B cell (primary cell): ENCODE measurements around the gene DCDC2B. TPM values are rescaled to one million over a fixed set of nuclear protein-coding genes. Genes with fewer than 3 reads are reported as not detected.

Source experiments
- ATAC-seq: fragments of 200-7000 bp; cut with Tn5 transposase; one replicate; pipeline ENCODE4 v1.10.0; 2021; ENCODE audit warnings: low read depth, mild to moderate bottlenecking, moderate number of reproducible peaks, moderate library complexity
- CTCF ChIA-PET: fragments of 350-600 bp; sonication (Branson Sonifier 250); formaldehyde crosslinking; loops from one replicate; lab custom pipeline; 2021; ENCODE audit warnings: antibody characterized with exemption, inconsistent platforms; lab: Charles Lee
- POLR2A ChIA-PET: fragments of 350-600 bp; sonication (Branson Sonifier 250); formaldehyde crosslinking; loops from one replicate; lab custom pipeline; 2021; ENCODE audit warnings: antibody characterized with exemption; lab: Charles Lee
- DNase-seq: peaks from one replicate; pipeline ENCODE4 v3.0.0; 2013
- H2AFZ ChIP-seq: 2 replicates; pipeline ENCODE4 v1.6.1; 2012; ENCODE audit warnings: mild to moderate bottlenecking, low read depth, low read length; ENCODE audit not compliant: insufficient read depth, poor library complexity, severe bottlenecking
- H3K27ac ChIP-seq, 2 donors: 1 replicate in 1 of 2; 2 replicates in 1 of 2; pipeline ENCODE4 v1.5.1; 2012 to 2013; ENCODE audit warnings: low read length in 2 of 2, mild to moderate bottlenecking in 2 of 2, moderate library complexity in 1 of 2
- H3K27me3 ChIP-seq, 4 experiments: fragments of 200-600 bp in 1 of 4; sonication (generic) in 1 of 4; replicated peaks in 1 of 4; 1 replicate in 2 of 4; 2 replicates in 2 of 4; pipeline versions ENCODE4 v1.6.1 to v1.7.0; 2013 to 2016; ENCODE audit warnings: low read length in 3 of 4, mild to moderate bottlenecking in 2 of 4, mixed read lengths in 1 of 4, moderate library complexity in 1 of 4; ENCODE audit not compliant: insufficient read depth in 4 of 4, control insufficient read depth in 3 of 4; ENCODE audit errors: control extremely low read depth in 1 of 4
- H3K36me3 ChIP-seq, 2 experiments: replicated peaks in 1 of 2; 1 replicate in 1 of 2; 2 replicates in 1 of 2; pipeline versions ENCODE4 v1.6.1 to v1.7.1; 2013; ENCODE audit warnings: low read length in 1 of 2; ENCODE audit not compliant: insufficient read depth in 2 of 2, control insufficient read depth in 1 of 2; ENCODE audit errors: control extremely low read depth in 1 of 2, extremely low read depth in 1 of 2
- H3K4me1 ChIP-seq, 2 donors: fragments of 200-600 bp in 1 of 2; sonication (generic) in 1 of 2; 1 replicate in 1 of 2; 2 replicates in 1 of 2; pipeline versions ENCODE4 v1.5.1 to v1.6.1; 2013 to 2017; ENCODE audit warnings: low read length in 2 of 2; ENCODE audit not compliant: control insufficient read depth in 2 of 2, insufficient read depth in 2 of 2
- H3K4me2 ChIP-seq: replicated peaks from 2 replicates; pipeline ENCODE3; 2012; ENCODE audit warnings: mild to moderate bottlenecking, low read depth, low read length; ENCODE audit not compliant: poor library complexity, severe bottlenecking
- H3K4me3 ChIP-seq, 5 experiments: fragments of 200-600 bp in 1 of 5; sonication (generic) in 1 of 5; 1 replicate in 3 of 5; 2 replicates in 2 of 5; pipeline versions ENCODE4 v1.5.1 to v1.7.0; 2011 to 2016; ENCODE audit warnings: low read length in 4 of 5, mild to moderate bottlenecking in 4 of 5, low read depth in 2 of 5, control low read depth in 1 of 5, moderate library complexity in 1 of 5; ENCODE audit not compliant: insufficient read depth in 1 of 5; ENCODE audit errors: control extremely low read depth in 1 of 5, extremely low read depth in 1 of 5
- H3K79me2 ChIP-seq: fragments of 200-600 bp; sonication (generic); one replicate; pipeline ENCODE4 v1.6.0; 2016; ENCODE audit warnings: low read length; ENCODE audit not compliant: control insufficient read depth, insufficient read depth
- H3K9ac ChIP-seq: fragments of 200-600 bp; sonication (generic); 2 replicates; pipeline ENCODE4 v1.6.1; 2017; ENCODE audit warnings: mild to moderate bottlenecking, low read length, moderate library complexity
- H3K9me3 ChIP-seq, 3 donors: one replicate each; pipeline versions ENCODE4 v1.6.1 to v1.7.1; 2013; ENCODE audit warnings: low read length in 2 of 3; ENCODE audit not compliant: control insufficient read depth in 2 of 3, insufficient read depth in 1 of 3; ENCODE audit errors: control extremely low read depth in 1 of 3
- H4K20me1 ChIP-seq: 2 replicates; pipeline ENCODE4 v1.6.0; 2012; ENCODE audit warnings: mild to moderate bottlenecking, low read length; ENCODE audit not compliant: insufficient read depth, control insufficient read depth, poor library complexity, severe bottlenecking
- H3K27ac Mint-ChIP-seq: one replicate; pipeline ENCODE4 v1.8.0; 2021; ENCODE audit warnings: mixed read lengths
- H3K27me3 Mint-ChIP-seq: one replicate; pipeline ENCODE4 v1.8.0; 2021; ENCODE audit warnings: mixed read lengths
- H3K4me1 Mint-ChIP-seq: one replicate; pipeline ENCODE4 v1.8.0; 2021; ENCODE audit warnings: mixed read lengths
- H3K4me3 Mint-ChIP-seq: one replicate; pipeline ENCODE4 v1.8.0; 2021; ENCODE audit warnings: mixed read lengths
- H3K9me3 Mint-ChIP-seq: one replicate; pipeline ENCODE4 v1.8.0; 2022; ENCODE audit warnings: mixed read lengths; ENCODE audit not compliant: insufficient read depth
- EZH2 ChIP-seq: IDR thresholded peaks from 2 replicates; pipeline ENCODE4 v1.6.1; 2012; ENCODE audit warnings: borderline replicate concordance, low read depth, mild to moderate bottlenecking, moderate library complexity, low read length; ENCODE audit not compliant: insufficient read depth, poor library complexity, severe bottlenecking
- WGBS: methylation state at CpG from one replicate; pipeline ENCODE4 v1.1.5; 2013; ENCODE audit warnings: missing lambda C conversion rate; ENCODE audit not compliant: insufficient coverage; 5-methylcytosine and 5-hydroxymethylcytosine counted together
- intact Hi-C: fragments of 100-400 bp; cut with micrococcal nuclease; formaldehyde crosslinking; loops from one replicate; pipeline ENCODE4 v1.10.0; 2022
- polyA plus RNA-seq: library from polyadenylated mRNA; depleted of rRNA; stranded (reverse); fragments of >200 nt; gene quantifications from 2 replicates; pipeline ENCODE4 v1.2.3, GENCODE V29; 2012
- total RNA-seq, 2 donors: library from RNA; stranded (reverse); fragments of 120-200 nt in 1 of 2; gene quantifications; 1 replicate in 1 of 2; 2 replicates in 1 of 2; pipeline versions ENCODE4 v1.2.3 to v1.2.4, GENCODE V29; 2013 to 2022
- TF ChIP-seq, protein P1 (sequence below): fragments of 200-600 bp; IDR thresholded peaks from one replicate; pipeline ENCODE4 v1.8.0; 2022; ENCODE audit warnings: antibody characterized with exemption, mild to moderate bottlenecking

Gene DCDC2B
- total and polyA plus RNA-seq, 2 donors (not counting 1 experiment from before 2014, with no cell fraction given), result not detected

DNA sequence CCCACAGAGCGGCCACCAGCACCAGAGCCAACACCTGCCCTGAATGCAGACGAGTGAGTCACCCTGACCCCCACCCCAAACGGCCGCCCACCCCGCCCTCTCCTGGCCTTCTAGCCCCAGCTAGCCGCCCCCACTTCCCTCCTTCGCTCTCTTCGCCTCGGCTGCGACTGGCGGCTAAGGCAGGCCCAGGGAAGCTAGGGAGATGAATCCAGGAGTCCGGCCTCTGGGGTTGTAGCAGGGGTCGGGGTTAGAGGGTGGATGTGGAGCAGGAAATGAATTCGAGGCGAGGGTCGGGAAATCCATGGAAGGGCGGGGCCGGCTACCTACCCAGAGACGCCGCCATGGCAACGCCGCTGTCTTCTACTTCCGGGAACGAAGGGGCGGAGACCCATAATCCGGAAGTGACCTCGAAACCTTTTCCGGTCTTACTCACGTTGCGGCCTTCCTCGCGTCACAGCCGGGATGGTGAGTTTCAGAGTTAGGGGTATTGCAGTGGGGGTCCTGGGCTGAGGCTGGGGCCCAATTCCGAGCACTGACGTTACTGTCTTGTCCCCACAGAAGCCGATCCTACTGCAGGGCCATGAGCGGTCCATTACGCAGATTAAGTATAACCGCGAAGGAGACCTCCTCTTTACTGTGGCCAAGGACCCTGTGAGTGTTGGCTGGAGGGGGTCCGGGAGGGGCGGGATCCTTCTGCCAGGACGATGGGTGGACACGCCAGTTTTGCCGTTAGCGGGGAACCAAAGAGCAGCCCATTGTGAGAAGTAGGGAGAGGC lies 13.3 kb downstream of the DCDC2B start, which contains the start of the genes EIF3I and TMEM234:
TSS of gene EIF3I (plus strand) at position 428 of the 776 bp plus-strand sequence. CDS start at position 463, 35 bp downstream.
TSS of gene TMEM234 (minus strand) at position 374 of the 776 bp plus-strand sequence. CDS start at position 343, 31 bp downstream.
- CTCF ChIA-PET, result interaction anchor here (1.0 to 3.6 kb wide), 4 partner anchors 18 to 95 kb away, joined by 3 to 15 read pairs (median 8); partner anchors contain the start of genes CCDC28B and HDAC1
- Histone ChIP-seq H3K4me3 (peak within 1 kb of the TSS; percentile 61 to 99 (median 93)), H3K79me2 (peaks cover 47% of the 10 kb centered on the region), H2AFZ (peak within 1 kb of the TSS; percentile 80), H3K9me3 (no peaks in the 10 kb centered on the region), H3K9ac (peak within 1 kb of the TSS; percentile 97), H3K4me1 (peaks cover 28 to 30% of the 10 kb centered on the region in 2 donors), H3K27ac (peak within 1 kb of the TSS; percentile 72 to 94), H4K20me1 (peaks cover 8% of the 10 kb centered on the region), H3K36me3 (peaks cover 3 to 35% of the 10 kb centered on the region in 2 experiments), H3K27me3 (no peaks in the 10 kb centered on the region), H3K4me2 (peak within 1 kb of the TSS; percentile 87)
- WGBS, result under 1% methylated on average over 38 of the region's 46 CpGs
- POLR2A ChIA-PET, result interaction anchor here (0.6 to 2.0 kb wide), 10 partner anchors 11 to 768 kb away, joined by 3 to 9 read pairs (median 4); partner anchors contain the start of genes IQCC and MARCKSL1
- no peaks in the 10 kb centered on the region for H3K27me3 Mint-ChIP-seq
- H3K27ac Mint-ChIP-seq, result peak within 1 kb of the TSS; percentile 98
- TF ChIP-seq EZH2, result no peak
- TF ChIP-seq, protein P1, sequence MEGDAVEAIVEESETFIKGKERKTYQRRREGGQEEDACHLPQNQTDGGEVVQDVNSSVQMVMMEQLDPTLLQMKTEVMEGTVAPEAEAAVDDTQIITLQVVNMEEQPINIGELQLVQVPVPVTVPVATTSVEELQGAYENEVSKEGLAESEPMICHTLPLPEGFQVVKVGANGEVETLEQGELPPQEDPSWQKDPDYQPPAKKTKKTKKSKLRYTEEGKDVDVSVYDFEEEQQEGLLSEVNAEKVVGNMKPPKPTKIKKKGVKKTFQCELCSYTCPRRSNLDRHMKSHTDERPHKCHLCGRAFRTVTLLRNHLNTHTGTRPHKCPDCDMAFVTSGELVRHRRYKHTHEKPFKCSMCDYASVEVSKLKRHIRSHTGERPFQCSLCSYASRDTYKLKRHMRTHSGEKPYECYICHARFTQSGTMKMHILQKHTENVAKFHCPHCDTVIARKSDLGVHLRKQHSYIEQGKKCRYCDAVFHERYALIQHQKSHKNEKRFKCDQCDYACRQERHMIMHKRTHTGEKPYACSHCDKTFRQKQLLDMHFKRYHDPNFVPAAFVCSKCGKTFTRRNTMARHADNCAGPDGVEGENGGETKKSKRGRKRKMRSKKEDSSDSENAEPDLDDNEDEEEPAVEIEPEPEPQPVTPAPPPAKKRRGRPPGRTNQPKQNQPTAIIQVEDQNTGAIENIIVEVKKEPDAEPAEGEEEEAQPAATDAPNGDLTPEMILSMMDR, result no peak
- DNase-seq (peak; percentile 94), ATAC-seq (peak; percentile 86)
- H3K9me3 Mint-ChIP-seq, result no peaks in the 10 kb centered on the region
- peak within 1 kb of the TSS; percentile 97 for H3K4me3 Mint-ChIP-seq
- intact Hi-C loops, result loop anchor here (1.0 kb wide), 8 partner anchors 18 to 172 kb away; partner anchors contain the start of genes BSDC1, HDAC1, MARCKSL1 and TXLNA
- peaks cover 43% of the 10 kb centered on the region for H3K4me1 Mint-ChIP-seq
